GM21825 (cell line): ENCODE results near the gene CCR7.

Experiments used
- ATAC-seq: cut with Tn5 transposase; IDR thresholded peaks from one replicate; pipeline ENCODE4 v1.9.1; 2021; ENCODE audit warnings: mild to moderate bottlenecking, moderate library complexity; ENCODE audit not compliant: unreplicated experiment

CCR7 gene

DNA sequence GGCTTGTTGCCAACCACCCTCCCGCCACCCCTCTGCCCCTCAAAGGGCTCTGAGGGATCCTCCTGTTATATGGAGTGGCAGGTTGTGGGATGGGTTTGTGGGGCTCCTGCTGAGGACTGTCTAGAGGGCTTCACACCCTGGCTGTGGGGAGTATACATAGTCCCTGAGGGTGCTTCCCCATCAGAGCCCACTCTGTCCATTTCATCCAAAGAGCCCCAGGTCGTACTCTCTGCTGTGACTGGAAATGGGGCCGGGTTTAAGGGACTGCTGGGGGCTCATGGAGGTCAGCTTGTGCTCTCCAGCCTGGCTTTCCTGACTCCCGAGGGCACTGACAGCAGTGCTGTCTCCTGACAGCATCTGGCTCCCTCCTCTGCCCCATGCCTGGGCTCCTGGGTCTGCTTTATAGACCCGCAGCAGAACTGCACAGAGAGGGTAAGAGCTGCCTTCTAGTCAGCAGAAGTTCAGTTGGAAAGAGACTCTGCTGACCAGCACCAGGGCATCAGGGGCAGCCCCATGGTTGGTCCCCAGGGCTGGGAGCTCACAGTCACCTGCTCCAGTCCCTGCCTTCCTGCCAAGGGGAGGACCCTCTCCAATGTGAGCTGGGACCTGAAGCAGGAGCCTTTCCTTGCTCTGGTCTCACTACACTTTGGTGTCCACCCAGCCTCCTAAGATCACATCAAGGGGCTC lies 46.0 kb downstream of the CCR7 start:
- ATAC-seq = no peak

- ATAC-seq = no peak
These were observed 46.7 kb downstream of the CCR7 start for GRCh38 chr17:40518401-40519088.

GRCh38 chr17:40517981-40518380 lies 47.3 kb downstream of the CCR7 start:
- ATAC-seq = no peak

GRCh38 chr17:40517286-40517662 lies 48.0 kb downstream of the CCR7 start:
- ATAC-seq = no peak

GRCh38 chr17:40516581-40517285 lies 48.5 kb downstream of the CCR7 start:
- ATAC-seq = peak; percentile 51

DNA sequence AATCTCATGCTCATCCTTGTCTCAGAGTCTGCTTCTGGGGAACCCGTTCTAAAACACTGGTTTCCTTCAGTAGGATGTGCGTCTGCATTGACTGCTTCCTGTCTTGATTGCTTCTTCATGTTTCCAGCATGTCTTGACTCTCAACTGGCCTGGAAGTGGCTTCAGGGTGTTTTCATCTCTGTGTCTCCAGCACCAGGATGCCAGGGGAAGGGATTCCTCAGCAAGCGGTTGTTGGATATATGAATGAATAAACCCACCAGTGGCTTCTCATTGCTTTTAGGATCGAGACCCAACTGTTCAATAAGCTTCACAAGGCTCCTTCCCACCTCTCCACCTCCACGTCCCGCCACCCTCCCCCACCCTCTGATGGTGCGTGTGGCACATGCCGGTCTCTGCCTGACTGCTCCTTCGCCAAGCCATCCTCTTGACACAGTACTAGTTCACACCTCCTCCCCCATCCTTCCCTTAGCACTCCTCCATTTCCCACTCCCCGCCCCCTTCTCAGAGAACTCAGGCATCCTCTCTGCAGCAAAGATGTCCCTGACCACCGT lies 49.7 kb downstream of the CCR7 start:
- ATAC-seq = no peak

GRCh38 chr17:40515011-40515410 lies 50.3 kb downstream of the CCR7 start:
- ATAC-seq = no peak

- no peak for ATAC-seq
These were observed 51.0 kb downstream of the CCR7 start for GRCh38 chr17:40514013-40514875.

GRCh38 chr17:40511667-40512220 lies 53.5 kb downstream of the CCR7 start:
- no peak for ATAC-seq

DNA sequence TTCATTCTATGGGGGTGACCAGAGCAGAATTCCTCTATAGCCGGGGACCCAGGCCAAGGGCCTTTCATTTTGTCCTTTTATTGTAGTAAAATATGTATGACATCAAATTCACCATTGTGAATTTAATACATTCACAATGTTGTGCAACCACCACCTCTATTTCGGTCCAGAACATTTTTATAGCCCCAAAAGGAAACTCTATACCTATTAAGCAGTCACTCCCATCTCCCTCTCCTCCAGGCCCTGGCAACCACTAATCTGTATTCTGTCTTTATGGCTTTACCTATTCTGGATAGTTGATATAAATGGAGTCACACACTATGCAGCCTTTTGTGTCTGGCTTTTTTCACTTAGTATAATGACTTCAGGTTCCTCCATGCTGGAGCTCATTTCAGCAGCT lies 54.1 kb downstream of the CCR7 start:
- ATAC-seq = no peak

DNA sequence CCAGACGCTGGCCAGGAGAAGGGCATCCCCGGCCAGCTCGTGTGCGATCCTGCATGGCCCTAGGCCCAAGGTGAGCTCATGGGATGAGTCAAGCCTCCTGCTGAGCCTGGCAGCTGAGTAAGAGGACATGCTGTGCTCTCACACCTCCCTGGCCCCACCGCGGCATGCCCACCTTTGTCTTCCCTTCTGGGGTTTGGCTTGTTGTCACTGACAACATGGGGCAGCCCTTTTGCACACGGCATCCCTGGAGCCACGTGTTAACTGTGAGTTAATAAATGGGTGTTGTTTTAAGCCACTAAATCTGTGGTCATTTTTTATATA lies 55.0 kb downstream of the CCR7 start:
- ATAC-seq = no peak

- no peak for ATAC-seq
These were observed 55.5 kb downstream of the CCR7 start for GRCh38 chr17:40509626-40510327.

DNA sequence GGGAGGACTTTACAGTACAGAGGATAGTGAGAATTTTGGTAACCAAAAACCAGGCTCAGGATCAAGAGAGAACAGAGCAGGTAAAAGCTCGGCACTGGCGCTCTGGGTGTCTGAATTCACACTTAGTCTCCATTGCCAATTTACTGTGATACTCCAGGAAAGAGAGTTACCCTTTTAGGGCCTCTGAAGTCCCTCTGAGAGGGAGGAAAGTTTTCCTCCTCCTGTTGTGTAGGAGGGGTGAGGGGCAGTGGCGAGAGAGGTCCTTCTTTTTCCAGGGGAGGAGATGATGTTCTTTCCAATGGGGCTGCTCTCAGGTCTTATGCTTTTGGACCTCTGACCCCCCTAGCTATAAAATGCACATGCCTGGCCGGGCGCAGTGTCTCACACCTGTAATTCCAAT lies 58.5 kb downstream of the CCR7 start:
- ATAC-seq = no peak
